BE2C (cell line): Measurements from ENCODE around the gene SNTA1.
A peak's percentile ranks its signal among the peaks of the same experiment; 100 is the strongest.

Experiments used
- DNase-seq: peaks from one replicate; pipeline ENCODE4 v3.0.0-alpha.2; 2020
- H3K27me3 ChIP-seq: fragments of 250-450 bp; sonication (Bioruptor Pico); 2 replicates; pipeline ENCODE4 v1.5.1; 2020; ENCODE audit warnings: mild to moderate bottlenecking
- H3K36me3 ChIP-seq: fragments of 250-450 bp; sonication (Bioruptor Pico); 2 replicates; pipeline ENCODE4 v1.5.1; 2020; ENCODE audit warnings: mild to moderate bottlenecking
- H3K4me1 ChIP-seq: fragments of 250-450 bp; sonication (Bioruptor Pico); 2 replicates; pipeline ENCODE4 v1.5.1; 2020
- H3K4me3 ChIP-seq: 2 replicates; pipeline ENCODE4 v1.5.1; 2011; ENCODE audit warnings: low read depth, low read length
- H3K9me3 ChIP-seq: fragments of 250-450 bp; sonication (Bioruptor Pico); 2 replicates; pipeline ENCODE4 v1.5.1; 2020
- CTCF ChIP-seq: IDR thresholded peaks from 2 replicates; pipeline ENCODE4 v1.5.1; 2012; ENCODE audit warnings: mild to moderate bottlenecking, low read depth, low read length

SNTA1 gene

GRCh38 chr20:33475381-33476152 is 32.0 kb upstream of the SNTA1 start:
- TF ChIP-seq CTCF, result no peak
- DNase-seq, result peak; percentile 15
- H3K27me3 ChIP-seq, result no peaks in the 10 kb centered on the region
- H3K36me3 ChIP-seq, result no peaks in the 10 kb centered on the region
- H3K9me3 ChIP-seq, result no peaks in the 10 kb centered on the region
- H3K4me1 ChIP-seq, result no peaks in the 10 kb centered on the region
- no peak overlapping the region for H3K4me3 ChIP-seq

GRCh38 chr20:33474963-33475362 is 31.4 kb upstream of the SNTA1 start:
- Histone ChIP-seq H3K27me3 (no peaks in the 10 kb centered on the region), H3K9me3 (no peaks in the 10 kb centered on the region), H3K36me3 (no peaks in the 10 kb centered on the region), H3K4me1 (no peaks in the 10 kb centered on the region), H3K4me3 (no peak overlapping the region)
- no peak for DNase-seq
- no peak for TF ChIP-seq CTCF

- no peaks in the 10 kb centered on the region for H3K4me1 ChIP-seq
- DNase-seq, result no peak
- TF ChIP-seq CTCF, result no peak
- H3K27me3 ChIP-seq, result no peaks in the 10 kb centered on the region
- no peaks in the 10 kb centered on the region for H3K9me3 ChIP-seq
- no peak overlapping the region for H3K4me3 ChIP-seq
- H3K36me3 ChIP-seq, result no peaks in the 10 kb centered on the region
Measured at GRCh38 chr20:33474097-33474873, 30.7 kb upstream of the SNTA1 start.

GRCh38 chr20:33472868-33473435 is 29.4 kb upstream of the SNTA1 start:
- no peak for TF ChIP-seq CTCF
- Histone ChIP-seq H3K4me1 (no peaks in the 10 kb centered on the region), H3K9me3 (no peaks in the 10 kb centered on the region), H3K36me3 (no peaks in the 10 kb centered on the region), H3K4me3 (no peak overlapping the region), H3K27me3 (no peaks in the 10 kb centered on the region)
- no peak for DNase-seq

- no peak for DNase-seq
- no peaks in the 10 kb centered on the region for H3K9me3 ChIP-seq
- H3K27me3 ChIP-seq, result no peaks in the 10 kb centered on the region
- no peaks in the 10 kb centered on the region for H3K36me3 ChIP-seq
- no peak for TF ChIP-seq CTCF
- H3K4me1 ChIP-seq, result no peaks in the 10 kb centered on the region
- H3K4me3 ChIP-seq, result no peak overlapping the region
Measured at GRCh38 chr20:33470866-33471265, 27.3 kb upstream of the SNTA1 start.
